ENCODE results near the gene POC1A.
"Not testable (repeated sequence)": the region's sequence is repeated elsewhere in the genome, so short reads cannot be mapped to it uniquely, and the experiment has no call there.

POC1A gene

GRCh38 chr3:52043750-52044149 lies 110.5 kb downstream of the POC1A start:
- TF ChIP-seq POLR2AphosphoS5 (IDR thresholded peaks at IDR 0.05; ENCODE audit: low read depth, low read length) (no peak), TAF1 (IDR thresholded peaks at IDR 0.05; ENCODE audit: borderline replicate concordance, low read depth, low read length) (no peak), POLR2A (IDR thresholded peaks at IDR 0.05; ENCODE audit: low read depth, low read length) (no peak)
- FAIRE-seq (no peak), DNase-seq (ENCODE audit: insufficient read length) (no peak)

GRCh38 chr3:52043039-52043438 lies 111.2 kb downstream of the POC1A start:
- FAIRE-seq; DNase-seq (ENCODE audit: insufficient read length): not testable (repeated sequence)

- FAIRE-seq (no peak), DNase-seq (ENCODE audit: insufficient read length) (no peak)
- TF ChIP-seq POLR2A (IDR thresholded peaks at IDR 0.05; ENCODE audit: low read depth, low read length): no peak
- no peak for TF ChIP-seq TAF1 (IDR thresholded peaks at IDR 0.05; ENCODE audit: borderline replicate concordance, low read depth, low read length)
- no peak for TF ChIP-seq POLR2AphosphoS5 (IDR thresholded peaks at IDR 0.05; ENCODE audit: low read depth, low read length)
Observed at GRCh38 chr3:52041118-52041731, 113.0 kb downstream of the POC1A start.

GRCh38 chr3:52040600-52040999 lies 113.6 kb downstream of the POC1A start:
- DNase-seq (ENCODE audit: insufficient read length) (no peak), FAIRE-seq (no peak)
- TF ChIP-seq POLR2AphosphoS5 (IDR thresholded peaks at IDR 0.05; ENCODE audit: low read depth, low read length) (no peak), TAF1 (IDR thresholded peaks at IDR 0.05; ENCODE audit: borderline replicate concordance, low read depth, low read length) (no peak)

GRCh38 chr3:52039846-52040245 lies 114.4 kb downstream of the POC1A start:
- TF ChIP-seq POLR2A (IDR thresholded peaks at IDR 0.05; ENCODE audit: low read depth, low read length) (no peak), POLR2AphosphoS5 (IDR thresholded peaks at IDR 0.05; ENCODE audit: low read depth, low read length) (no peak), TAF1 (IDR thresholded peaks at IDR 0.05; ENCODE audit: borderline replicate concordance, low read depth, low read length) (no peak)
- FAIRE-seq: no peak
- DNase-seq (ENCODE audit: insufficient read length): no peak

GRCh38 chr3:52039426-52039825 lies 114.8 kb downstream of the POC1A start:
- DNase-seq (ENCODE audit: insufficient read length): no peak
- no peak for TF ChIP-seq POLR2A (IDR thresholded peaks at IDR 0.05; ENCODE audit: low read depth, low read length)
- no peak for TF ChIP-seq TAF1 (IDR thresholded peaks at IDR 0.05; ENCODE audit: borderline replicate concordance, low read depth, low read length)
- TF ChIP-seq POLR2AphosphoS5 (IDR thresholded peaks at IDR 0.05; ENCODE audit: low read depth, low read length): no peak
- no peak for FAIRE-seq

- FAIRE-seq: no peak
- no peak for DNase-seq (ENCODE audit: insufficient read length)
Observed at GRCh38 chr3:52038227-52038626, 116.0 kb downstream of the POC1A start.

GRCh38 chr3:52037291-52037690 lies 116.9 kb downstream of the POC1A start:
- DNase-seq (ENCODE audit: insufficient read length) (no peak), FAIRE-seq (no peak)
- TF ChIP-seq TAF1 (IDR thresholded peaks at IDR 0.05; ENCODE audit: borderline replicate concordance, low read depth, low read length): no peak
- TF ChIP-seq POLR2AphosphoS5 (IDR thresholded peaks at IDR 0.05; ENCODE audit: low read depth, low read length): no peak
- no peak for TF ChIP-seq POLR2A (IDR thresholded peaks at IDR 0.05; ENCODE audit: low read depth, low read length)

More at GRCh38 chr3:52038227-52038626, 116.0 kb downstream of the POC1A start:
- TF ChIP-seq POLR2AphosphoS5 (IDR thresholded peaks at IDR 0.05; ENCODE audit: low read depth, low read length): no peak
- TF ChIP-seq POLR2A (IDR thresholded peaks at IDR 0.05; ENCODE audit: low read depth, low read length): no peak
- no peak for TF ChIP-seq TAF1 (IDR thresholded peaks at IDR 0.05; ENCODE audit: borderline replicate concordance, low read depth, low read length)

- FAIRE-seq: no peak
- DNase-seq (ENCODE audit: insufficient read length): no peak
- TF ChIP-seq POLR2A (IDR thresholded peaks at IDR 0.05; ENCODE audit: low read depth, low read length): no peak
- no peak for TF ChIP-seq TAF1 (IDR thresholded peaks at IDR 0.05; ENCODE audit: borderline replicate concordance, low read depth, low read length)
Observed at GRCh38 chr3:52036829-52037228, 117.4 kb downstream of the POC1A start.

- FAIRE-seq (peak; percentile 62), DNase-seq (ENCODE audit: insufficient read length) (no peak)
- TF ChIP-seq TAF1 (IDR thresholded peaks at IDR 0.05; ENCODE audit: borderline replicate concordance, low read depth, low read length) (no peak), POLR2AphosphoS5 (IDR thresholded peaks at IDR 0.05; ENCODE audit: low read depth, low read length) (no peak), POLR2A (IDR thresholded peaks at IDR 0.05; ENCODE audit: low read depth, low read length) (no peak)
Observed at GRCh38 chr3:52036222-52036694, 118.0 kb downstream of the POC1A start.

- DNase-seq (ENCODE audit: insufficient read length) (no peak), FAIRE-seq (no peak)
- TF ChIP-seq POLR2A (IDR thresholded peaks at IDR 0.05; ENCODE audit: low read depth, low read length) (no peak), POLR2AphosphoS5 (IDR thresholded peaks at IDR 0.05; ENCODE audit: low read depth, low read length) (no peak), TAF1 (IDR thresholded peaks at IDR 0.05; ENCODE audit: borderline replicate concordance, low read depth, low read length) (no peak)
Observed at GRCh38 chr3:52034651-52035050, 119.6 kb downstream of the POC1A start.

GRCh38 chr3:52034212-52034611 lies 120.0 kb downstream of the POC1A start:
- TF ChIP-seq TAF1 (IDR thresholded peaks at IDR 0.05; ENCODE audit: borderline replicate concordance, low read depth, low read length) (no peak), POLR2AphosphoS5 (IDR thresholded peaks at IDR 0.05; ENCODE audit: low read depth, low read length) (no peak), POLR2A (IDR thresholded peaks at IDR 0.05; ENCODE audit: low read depth, low read length) (no peak)

GRCh38 chr3:52033748-52034147 lies 120.5 kb downstream of the POC1A start:
- DNase-seq (ENCODE audit: insufficient read length); FAIRE-seq: not testable (repeated sequence)

More at GRCh38 chr3:52034212-52034611, 120.0 kb downstream of the POC1A start:
- no peak for FAIRE-seq
- DNase-seq (ENCODE audit: insufficient read length): no peak

Data from GM12892 (cell line).